Peyer's patch (tissue), 4 donors: ENCODE results near the gene RASGRP2. TPM values are rescaled to one million over a fixed set of nuclear protein-coding genes. Genes with fewer than 3 reads are reported as not detected.
A peak's percentile ranks its signal among the peaks of the same experiment; 100 is the strongest.

Experiments
- DNase-seq, 3 donors: peaks; one replicate each; pipeline ENCODE4 v3.0.0-alpha.2; 2017 to 2019
- H3K27ac ChIP-seq, 4 donors: fragments of 200-600 bp; sonication (generic); one replicate each; pipeline ENCODE4 v1.5.1; 2016 to 2019
- H3K27me3 ChIP-seq, 2 donors: fragments of 200-600 bp; sonication (generic); one replicate each; pipeline ENCODE4 v1.5.1; 2019
- H3K36me3 ChIP-seq, 3 donors: fragments of 200-600 bp; sonication (generic); one replicate each; pipeline ENCODE4 v1.5.1; 2016 to 2019
- H3K4me1 ChIP-seq, 4 donors: fragments of 200-600 bp; sonication (generic); one replicate each; pipeline ENCODE4 v1.5.1; 2016 to 2019
- H3K4me3 ChIP-seq, 4 donors: fragments of 200-600 bp; sonication (generic); 1 replicate in 3 of 4; 2 replicates in 1 of 4; pipeline ENCODE4 v1.5.1; 2016 to 2019; ENCODE audit warnings: mild to moderate bottlenecking in 1 of 4
- H3K9me3 ChIP-seq, 4 donors: fragments of 200-600 bp; sonication (generic); one replicate each; pipeline ENCODE4 v1.5.1; 2016 to 2019; ENCODE audit warnings: mild to moderate bottlenecking in 1 of 4
- POLR2A ChIP-seq, 2 donors: fragments of 450-650 bp; IDR thresholded peaks; one replicate each; pipeline ENCODE4 v1.5.1; 2017; ENCODE audit warnings: antibody characterized with exemption in 2 of 2, mild to moderate bottlenecking in 2 of 2, moderate library complexity in 2 of 2
- total RNA-seq, 4 donors: library from RNA; depleted of rRNA; stranded (reverse); fragments of >200 nt; gene quantifications; one replicate each; pipeline ENCODE4 v1.1.0, GENCODE V29; 2016
- TF ChIP-seq, protein P1 (sequence below), 6 experiments: fragments of 450-650 bp in 4 of 6; fragments of 200-600 bp in 2 of 6; sonication (generic) in 1 of 6; IDR thresholded peaks; one replicate each; pipeline ENCODE4 v1.5.1; 2017 to 2019; ENCODE audit warnings: antibody characterized with exemption in 6 of 6, mild to moderate bottlenecking in 3 of 6, moderate library complexity in 1 of 6

RASGRP2 gene
- total RNA-seq = 100 to 1,000 TPM in 1 of 4 donors, 10 to 100 TPM in 3; 11.5 to 210 (median 16.0) TPM

DNA sequence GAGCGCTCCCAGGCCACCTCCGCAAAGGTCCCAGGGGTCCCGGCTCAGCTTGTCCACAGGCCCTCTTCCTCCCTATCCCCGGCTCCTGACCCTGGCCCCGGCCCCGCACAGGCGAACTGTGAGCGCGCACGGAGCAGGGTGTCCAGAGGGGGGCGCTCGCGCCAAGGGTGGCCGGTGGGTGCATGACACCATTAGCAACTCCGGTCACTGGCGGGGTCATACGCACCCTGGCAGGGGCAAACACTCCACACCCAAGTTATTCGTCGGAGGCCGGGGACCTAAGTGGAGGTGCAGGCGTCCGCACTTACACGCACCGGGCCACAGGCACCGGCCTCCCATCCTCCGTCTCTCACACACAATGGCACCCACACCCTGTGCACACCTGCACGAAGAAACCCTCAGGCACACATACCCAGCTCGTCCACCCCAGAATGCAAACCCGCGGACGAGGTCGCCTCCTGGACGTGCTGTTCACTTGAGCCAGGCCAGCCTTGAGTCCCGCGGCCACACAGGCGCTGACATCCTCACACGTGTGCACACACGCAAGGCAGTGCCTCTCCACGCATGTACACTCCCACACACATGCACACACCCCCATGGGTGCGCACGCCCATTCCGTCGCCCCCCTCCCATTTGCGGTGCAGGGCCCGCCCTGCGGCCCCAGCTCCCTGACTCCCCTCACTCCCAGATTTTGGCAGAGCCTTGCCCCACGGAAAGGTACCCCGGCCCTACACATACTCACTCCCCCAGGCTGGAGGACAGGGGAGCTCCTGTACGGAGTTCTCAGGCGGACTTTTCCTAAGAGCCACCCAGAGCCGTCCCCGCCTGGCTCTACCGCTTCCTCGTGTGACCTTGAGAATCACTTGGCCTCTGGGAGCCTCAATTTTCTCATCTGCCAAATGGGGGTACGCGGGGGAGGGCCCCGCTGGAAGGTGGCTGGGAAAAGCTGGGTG is at the start of gene RASGRP2:
Gene RASGRP2 (minus strand): TSS at position 552 of the 953 bp plus-strand sequence. CDS start 1,276 bp downstream, outside the sequence.
- TF ChIP-seq, protein P1, sequence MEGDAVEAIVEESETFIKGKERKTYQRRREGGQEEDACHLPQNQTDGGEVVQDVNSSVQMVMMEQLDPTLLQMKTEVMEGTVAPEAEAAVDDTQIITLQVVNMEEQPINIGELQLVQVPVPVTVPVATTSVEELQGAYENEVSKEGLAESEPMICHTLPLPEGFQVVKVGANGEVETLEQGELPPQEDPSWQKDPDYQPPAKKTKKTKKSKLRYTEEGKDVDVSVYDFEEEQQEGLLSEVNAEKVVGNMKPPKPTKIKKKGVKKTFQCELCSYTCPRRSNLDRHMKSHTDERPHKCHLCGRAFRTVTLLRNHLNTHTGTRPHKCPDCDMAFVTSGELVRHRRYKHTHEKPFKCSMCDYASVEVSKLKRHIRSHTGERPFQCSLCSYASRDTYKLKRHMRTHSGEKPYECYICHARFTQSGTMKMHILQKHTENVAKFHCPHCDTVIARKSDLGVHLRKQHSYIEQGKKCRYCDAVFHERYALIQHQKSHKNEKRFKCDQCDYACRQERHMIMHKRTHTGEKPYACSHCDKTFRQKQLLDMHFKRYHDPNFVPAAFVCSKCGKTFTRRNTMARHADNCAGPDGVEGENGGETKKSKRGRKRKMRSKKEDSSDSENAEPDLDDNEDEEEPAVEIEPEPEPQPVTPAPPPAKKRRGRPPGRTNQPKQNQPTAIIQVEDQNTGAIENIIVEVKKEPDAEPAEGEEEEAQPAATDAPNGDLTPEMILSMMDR (IDR thresholded peaks at IDR 0.05) = peak; percentile 53 to 95 (median 68)
- TF ChIP-seq POLR2A (IDR thresholded peaks at IDR 0.05) = no peak
- Histone ChIP-seq H3K4me1 (peaks cover 0 to 44% (median 5%) of the 10 kb centered on the region in 4 donors), H3K9me3 (no peaks in the 10 kb centered on the region), H3K27me3 (peaks cover 0 to 4% of the 10 kb centered on the region in 2 donors), H3K27ac (peak within 1 kb of the TSS; percentile 83 to 98 (median 88)), H3K36me3 (no peaks in the 10 kb centered on the region), H3K4me3 (peak within 1 kb of the TSS; percentile 59 to 78 (median 62))
- DNase-seq = peak; percentile 80 to 95 (median 94)

DNA sequence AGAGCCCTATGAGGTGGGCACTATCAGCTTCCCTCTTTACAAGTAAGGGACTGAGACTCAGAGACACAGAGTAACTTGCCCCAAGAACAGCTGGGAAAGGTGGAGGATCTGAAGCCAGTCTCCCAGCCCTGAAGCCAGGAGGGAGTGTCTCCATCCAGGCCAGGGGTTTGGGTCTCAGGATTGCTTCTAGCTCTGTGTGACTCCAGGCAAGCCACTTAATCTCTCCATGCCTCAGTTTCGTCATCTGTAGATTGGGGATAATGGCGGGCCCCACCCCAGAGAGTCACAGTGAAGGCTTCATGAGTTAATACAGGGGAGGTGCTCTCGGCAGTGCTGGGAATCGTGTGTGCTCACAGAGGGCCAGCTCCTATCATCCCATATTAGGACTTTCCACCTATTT is 48.5 kb upstream of the RASGRP2 start:
- DNase-seq = no peak
- no peak overlapping the region for H3K4me3 ChIP-seq
- H3K27ac ChIP-seq = no peak overlapping the region
- peaks cover 0 to 20% (median 0%) of the 10 kb centered on the region in 3 donors for H3K36me3 ChIP-seq
- no peak for TF ChIP-seq POLR2A (IDR thresholded peaks at IDR 0.05)
- TF ChIP-seq, protein P1 (IDR thresholded peaks at IDR 0.05) = no peak
- no peaks in the 10 kb centered on the region for H3K9me3 ChIP-seq
- H3K4me1 ChIP-seq = peaks cover 0 to 10% (median 0%) of the 10 kb centered on the region in 4 donors
- H3K27me3 ChIP-seq = no peaks in the 10 kb centered on the region

DNA sequence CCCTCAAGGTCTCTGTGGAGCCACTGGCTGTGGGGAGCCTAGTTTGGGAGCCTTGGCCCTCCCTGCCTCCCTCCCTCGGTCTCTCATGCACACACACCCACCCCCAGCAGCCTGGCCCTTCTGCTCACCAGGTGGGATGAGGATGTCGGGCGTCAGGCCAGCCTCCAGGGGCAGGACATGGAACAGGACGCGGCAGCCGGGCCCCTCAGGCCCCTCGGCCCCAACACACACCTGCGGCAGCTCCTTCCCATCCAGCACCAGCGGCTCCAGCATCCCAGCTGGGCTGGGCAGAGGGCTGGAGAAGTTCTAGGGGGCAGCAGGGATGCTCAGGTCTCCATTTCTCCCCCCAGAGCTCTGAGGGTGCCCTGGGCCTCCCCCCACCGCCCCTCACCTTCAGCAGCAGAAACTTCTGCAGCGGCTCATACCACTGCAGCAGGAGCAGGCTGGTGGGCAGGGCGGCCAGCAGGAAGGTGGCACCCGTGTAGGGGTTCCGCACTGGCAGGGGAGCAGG is 47.9 kb upstream of the RASGRP2 start:
- TF ChIP-seq, protein P1 (IDR thresholded peaks at IDR 0.05) = no peak
- TF ChIP-seq POLR2A (IDR thresholded peaks at IDR 0.05) = no peak
- Histone ChIP-seq H3K27ac (no peak overlapping the region), H3K36me3 (peaks cover 0 to 17% (median 0%) of the 10 kb centered on the region in 3 donors), H3K27me3 (no peaks in the 10 kb centered on the region), H3K4me1 (peaks cover 0 to 12% (median 0%) of the 10 kb centered on the region in 4 donors), H3K4me3 (no peak overlapping the region), H3K9me3 (no peaks in the 10 kb centered on the region)
- no peak for DNase-seq

DNA sequence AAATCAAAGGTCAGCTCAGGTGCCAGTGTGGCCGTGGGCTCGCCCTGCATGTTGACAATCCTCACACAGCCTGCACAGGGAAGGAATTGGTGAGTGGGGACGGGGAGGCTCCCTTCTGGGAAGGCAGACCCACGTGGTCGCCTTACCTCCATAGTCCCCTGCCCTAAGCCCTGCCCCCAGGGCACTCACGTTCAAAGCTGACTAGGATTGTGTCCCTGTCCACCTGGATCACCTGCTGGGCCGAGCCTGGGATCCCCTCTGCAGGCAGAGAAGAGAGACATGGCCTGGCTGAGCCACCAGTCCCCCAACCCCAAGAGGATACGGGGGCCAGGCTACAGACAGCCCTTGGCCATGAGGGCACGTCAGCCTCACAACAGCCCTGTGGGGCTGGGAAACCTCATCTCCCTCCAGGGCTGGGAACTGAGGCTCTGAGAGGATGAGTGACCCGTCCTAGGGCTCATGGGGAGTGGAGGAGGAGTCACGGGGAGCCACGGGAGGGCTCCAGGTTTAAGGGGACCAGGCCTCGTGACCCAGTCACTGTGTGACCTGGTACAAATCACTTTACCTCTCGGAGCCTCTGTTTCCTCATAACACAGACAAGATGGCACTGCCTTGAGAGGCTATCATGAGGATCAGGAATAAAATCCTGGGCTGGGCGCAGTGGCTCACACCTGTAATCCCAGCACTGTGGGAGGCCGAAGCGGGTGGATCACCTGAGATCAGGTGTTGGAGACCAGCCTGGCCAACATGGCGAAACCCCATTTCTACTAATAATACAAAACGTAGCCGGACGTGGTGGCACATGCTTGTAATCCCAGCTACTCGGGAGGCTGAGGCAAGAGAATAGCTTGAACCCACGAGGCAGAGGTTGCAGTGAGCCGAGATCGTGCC is 46.5 kb upstream of the RASGRP2 start:
- Histone ChIP-seq H3K36me3 (peaks cover 0 to 6% (median 0%) of the 10 kb centered on the region in 3 donors), H3K4me1 (peaks cover 0 to 12% (median 0%) of the 10 kb centered on the region in 4 donors)
- TF ChIP-seq, protein P1 (IDR thresholded peaks at IDR 0.05) = no peak
- no peak for TF ChIP-seq POLR2A (IDR thresholded peaks at IDR 0.05)

More for the DNA sequence above, 46.5 kb upstream of the RASGRP2 start:
- no peak for DNase-seq
- Histone ChIP-seq H3K4me3 (no peak overlapping the region), H3K9me3 (no peaks in the 10 kb centered on the region), H3K27ac (no peak overlapping the region), H3K27me3 (no peaks in the 10 kb centered on the region)
